ENCODE measurements around the gene SPEM2. TPM values are rescaled to one million over a fixed set of nuclear protein-coding genes. Genes with fewer than 3 reads are reported as not detected.
A peak's percentile ranks its signal among the peaks of the same experiment; 100 is the strongest.

SPEM2 gene
- total RNA-seq, 2 donors from 2014 or later: not detected

DNA sequence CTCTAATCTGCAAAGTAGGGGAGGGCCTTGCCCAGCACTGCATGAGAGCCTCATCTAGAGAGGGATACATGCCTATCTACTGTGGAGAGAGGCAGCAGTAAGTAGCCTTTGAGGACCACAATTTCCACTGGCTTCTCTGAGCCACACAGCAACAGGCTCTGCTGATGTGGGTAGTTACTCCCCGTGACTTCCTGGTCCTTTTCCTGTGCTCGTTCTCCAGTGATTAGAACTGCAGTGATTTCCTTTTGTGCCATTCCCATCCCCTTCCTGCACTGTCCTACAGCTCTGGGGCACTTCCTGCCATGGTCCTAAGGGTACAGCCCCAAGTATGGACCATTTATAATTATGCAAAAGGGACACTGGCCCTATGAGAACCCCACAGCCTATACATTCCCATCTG lies 34.1 kb upstream of the SPEM2 start:
- Histone ChIP-seq H3K27me3 (replicated peaks; ENCODE audit: insufficient read depth) (no peaks in the 10 kb centered on the region), H3K27ac (no peak overlapping the region), H3K9me3 (no peaks in the 10 kb centered on the region), H3K4me3 (no peak overlapping the region), H3K4me1 (ENCODE audit: control insufficient read depth in 1 of 2, low read depth in 2 of 2) (peaks cover 6 to 10% of the 10 kb centered on the region in 2 donors), H3K36me3 (peaks cover 16% of the 10 kb centered on the region)
- DNase-seq (ENCODE audit: low spot score): no peak
- ATAC-seq (ENCODE audit: insufficient number of reproducible peaks, low FRiP score, low read depth): no peak
- TF ChIP-seq, protein P1, sequence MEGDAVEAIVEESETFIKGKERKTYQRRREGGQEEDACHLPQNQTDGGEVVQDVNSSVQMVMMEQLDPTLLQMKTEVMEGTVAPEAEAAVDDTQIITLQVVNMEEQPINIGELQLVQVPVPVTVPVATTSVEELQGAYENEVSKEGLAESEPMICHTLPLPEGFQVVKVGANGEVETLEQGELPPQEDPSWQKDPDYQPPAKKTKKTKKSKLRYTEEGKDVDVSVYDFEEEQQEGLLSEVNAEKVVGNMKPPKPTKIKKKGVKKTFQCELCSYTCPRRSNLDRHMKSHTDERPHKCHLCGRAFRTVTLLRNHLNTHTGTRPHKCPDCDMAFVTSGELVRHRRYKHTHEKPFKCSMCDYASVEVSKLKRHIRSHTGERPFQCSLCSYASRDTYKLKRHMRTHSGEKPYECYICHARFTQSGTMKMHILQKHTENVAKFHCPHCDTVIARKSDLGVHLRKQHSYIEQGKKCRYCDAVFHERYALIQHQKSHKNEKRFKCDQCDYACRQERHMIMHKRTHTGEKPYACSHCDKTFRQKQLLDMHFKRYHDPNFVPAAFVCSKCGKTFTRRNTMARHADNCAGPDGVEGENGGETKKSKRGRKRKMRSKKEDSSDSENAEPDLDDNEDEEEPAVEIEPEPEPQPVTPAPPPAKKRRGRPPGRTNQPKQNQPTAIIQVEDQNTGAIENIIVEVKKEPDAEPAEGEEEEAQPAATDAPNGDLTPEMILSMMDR (IDR thresholded peaks at IDR 0.05): no peak

- H3K36me3 ChIP-seq: peaks cover 16% of the 10 kb centered on the region
- TF ChIP-seq, protein P1 (IDR thresholded peaks at IDR 0.05): no peak
- peak overlapping the region in 1 of 2 donors; percentile 84 for H3K27ac ChIP-seq
- DNase-seq (ENCODE audit: low spot score): no peak
- ATAC-seq (ENCODE audit: insufficient number of reproducible peaks, low FRiP score, low read depth): no peak
- H3K4me3 ChIP-seq: peak overlapping the region; percentile 84
- no peaks in the 10 kb centered on the region for H3K27me3 ChIP-seq (replicated peaks; ENCODE audit: insufficient read depth)
- peaks cover 6 to 10% of the 10 kb centered on the region in 2 donors for H3K4me1 ChIP-seq (ENCODE audit: control insufficient read depth in 1 of 2, low read depth in 2 of 2)
- H3K9me3 ChIP-seq: no peaks in the 10 kb centered on the region
Observed at GRCh38 chr17:7392696-7393612, 32.5 kb upstream of the SPEM2 start.

DNA sequence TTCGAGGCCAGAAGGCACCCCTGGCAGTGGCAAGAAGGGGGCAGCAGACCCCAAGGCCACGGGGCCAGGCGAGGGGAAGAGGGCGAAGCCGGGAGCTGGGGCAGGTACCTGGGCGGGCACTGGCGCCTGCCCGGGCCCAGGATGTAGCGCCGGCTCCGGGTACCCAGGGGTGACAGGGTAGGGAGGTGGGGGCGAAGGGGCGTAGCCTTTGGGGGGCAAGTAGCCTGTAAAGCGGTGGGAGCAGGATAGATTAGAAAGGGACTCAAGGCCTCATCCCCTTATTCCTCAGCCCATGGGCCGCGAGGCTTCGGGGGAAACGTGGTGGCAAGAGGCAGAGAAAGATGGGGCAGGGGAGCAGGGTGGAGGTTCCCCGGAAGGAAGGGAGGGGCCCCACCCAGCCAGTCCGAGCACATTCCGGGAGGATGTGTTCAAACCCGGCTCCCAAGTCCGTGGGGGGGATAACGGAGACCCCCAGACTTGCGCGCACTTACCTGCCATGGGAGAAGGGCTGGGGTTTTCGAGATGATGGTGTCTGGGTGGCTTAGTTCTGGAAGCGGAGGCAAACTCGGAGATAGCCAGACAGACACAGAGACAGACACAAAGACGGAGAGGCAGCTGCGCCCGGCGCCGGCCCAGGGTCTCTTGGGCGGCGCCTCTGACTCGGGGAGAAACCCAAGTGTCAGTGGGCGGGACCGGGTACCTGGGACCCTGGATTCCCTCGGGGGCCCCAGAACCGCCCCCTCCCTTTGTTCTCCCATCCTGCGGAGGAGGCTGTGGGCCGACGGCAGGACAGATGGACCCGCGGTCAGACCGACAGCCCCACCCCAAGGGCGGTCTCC lies 31.6 kb upstream of the SPEM2 start:
- Histone ChIP-seq H3K36me3 (peaks cover 16% of the 10 kb centered on the region), H3K4me3 (peak overlapping the region; percentile 84), H3K9me3 (no peaks in the 10 kb centered on the region), H3K4me1 (ENCODE audit: control insufficient read depth in 1 of 2, low read depth in 2 of 2) (peaks cover 6 to 10% of the 10 kb centered on the region in 2 donors), H3K27me3 (replicated peaks; ENCODE audit: insufficient read depth) (no peaks in the 10 kb centered on the region), H3K27ac (peak overlapping the region; percentile 84 to 88)
- TF ChIP-seq, protein P1 (IDR thresholded peaks at IDR 0.05): no peak
- DNase-seq (ENCODE audit: low spot score): no peak
- ATAC-seq (ENCODE audit: insufficient number of reproducible peaks, low FRiP score, low read depth): no peak

DNA sequence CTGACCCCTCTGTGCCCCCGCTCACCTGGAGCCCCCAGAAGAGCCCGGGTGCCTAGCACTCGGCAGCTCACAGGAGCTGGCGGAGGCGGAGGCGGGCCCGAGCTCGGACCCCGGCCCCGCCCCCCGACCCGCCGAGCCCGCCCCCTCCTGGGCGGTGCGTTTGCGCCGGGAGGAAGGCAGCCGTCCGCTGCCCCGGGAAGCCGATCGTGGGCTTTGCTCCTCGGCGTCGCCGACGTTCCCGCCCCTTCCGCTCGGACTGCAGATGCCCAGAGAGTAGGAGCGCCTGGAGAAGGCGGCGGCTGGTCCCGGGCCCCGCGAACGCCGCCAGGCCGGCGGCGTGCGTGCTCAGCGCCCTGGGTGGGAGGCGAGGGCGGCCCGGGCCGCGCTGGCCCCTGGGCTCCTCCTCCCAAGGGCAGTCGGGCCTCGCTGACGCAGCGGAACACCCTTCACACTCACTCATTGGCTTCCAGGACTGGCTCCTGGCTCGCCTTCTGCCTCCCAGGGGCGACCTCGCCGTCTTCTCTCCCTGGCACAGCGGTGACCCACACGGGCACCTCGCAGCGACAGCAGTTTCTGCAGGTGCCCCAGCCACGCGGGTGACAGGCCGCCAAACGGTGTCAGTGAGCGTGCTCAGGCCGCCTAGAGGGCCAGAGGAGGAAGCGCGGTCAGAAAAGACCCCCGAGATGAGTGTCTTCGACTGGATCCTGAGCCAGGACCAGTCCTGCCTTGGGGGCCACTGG lies 30.8 kb upstream of the SPEM2 start, which contains the start of gene PLSCR3:
PLSCR3 (minus strand) TSS at position 74 of the 740 bp plus-strand sequence. CDS start 415 bp downstream, outside the sequence.
- Histone ChIP-seq H3K4me1 (ENCODE audit: control insufficient read depth in 1 of 2, low read depth in 2 of 2) (peaks cover 6 to 10% of the 10 kb centered on the region in 2 donors), H3K4me3 (peak within 1 kb of the TSS; percentile 84), H3K9me3 (no peaks in the 10 kb centered on the region), H3K27me3 (replicated peaks; ENCODE audit: insufficient read depth) (no peaks in the 10 kb centered on the region), H3K27ac (peak within 1 kb of the TSS; percentile 84 to 88), H3K36me3 (peaks cover 14% of the 10 kb centered on the region)
- DNase-seq (ENCODE audit: low spot score) (peak; percentile 41), ATAC-seq (ENCODE audit: insufficient number of reproducible peaks, low FRiP score, low read depth) (peak; percentile 88)
- TF ChIP-seq, protein P1 (IDR thresholded peaks at IDR 0.05): peak; percentile 44
